C4-2B (cell line): ENCODE data around the gene MOSPD3.

Experiments
- H3K27ac ChIP-seq: fragments of 450-650 bp; 2 replicates; pipeline ENCODE4 v1.5.1; 2017
- ZFX ChIP-seq: fragments of 450-650 bp; IDR thresholded peaks from 2 replicates; pipeline ENCODE4 v1.6.1; 2017
- TF ChIP-seq, protein P1 (sequence below): fragments of 450-650 bp; conservative IDR thresholded peaks from 2 replicates; pipeline ENCODE4 v1.5.1; 2017; ENCODE audit warnings: mild to moderate bottlenecking

Gene MOSPD3

GRCh38 chr7:100583132-100584053, 28.9 kb upstream of the MOSPD3 start:
- TF ChIP-seq, protein P1, sequence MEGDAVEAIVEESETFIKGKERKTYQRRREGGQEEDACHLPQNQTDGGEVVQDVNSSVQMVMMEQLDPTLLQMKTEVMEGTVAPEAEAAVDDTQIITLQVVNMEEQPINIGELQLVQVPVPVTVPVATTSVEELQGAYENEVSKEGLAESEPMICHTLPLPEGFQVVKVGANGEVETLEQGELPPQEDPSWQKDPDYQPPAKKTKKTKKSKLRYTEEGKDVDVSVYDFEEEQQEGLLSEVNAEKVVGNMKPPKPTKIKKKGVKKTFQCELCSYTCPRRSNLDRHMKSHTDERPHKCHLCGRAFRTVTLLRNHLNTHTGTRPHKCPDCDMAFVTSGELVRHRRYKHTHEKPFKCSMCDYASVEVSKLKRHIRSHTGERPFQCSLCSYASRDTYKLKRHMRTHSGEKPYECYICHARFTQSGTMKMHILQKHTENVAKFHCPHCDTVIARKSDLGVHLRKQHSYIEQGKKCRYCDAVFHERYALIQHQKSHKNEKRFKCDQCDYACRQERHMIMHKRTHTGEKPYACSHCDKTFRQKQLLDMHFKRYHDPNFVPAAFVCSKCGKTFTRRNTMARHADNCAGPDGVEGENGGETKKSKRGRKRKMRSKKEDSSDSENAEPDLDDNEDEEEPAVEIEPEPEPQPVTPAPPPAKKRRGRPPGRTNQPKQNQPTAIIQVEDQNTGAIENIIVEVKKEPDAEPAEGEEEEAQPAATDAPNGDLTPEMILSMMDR = no peak
- TF ChIP-seq ZFX = no peak
- H3K27ac ChIP-seq = peak overlapping the region; percentile 97

GRCh38 chr7:100584054-100584682, 28.2 kb upstream of the MOSPD3 start:
- H3K27ac ChIP-seq = peak overlapping the region; percentile 97
- no peak for TF ChIP-seq ZFX
- TF ChIP-seq, protein P1 = no peak

DNA sequence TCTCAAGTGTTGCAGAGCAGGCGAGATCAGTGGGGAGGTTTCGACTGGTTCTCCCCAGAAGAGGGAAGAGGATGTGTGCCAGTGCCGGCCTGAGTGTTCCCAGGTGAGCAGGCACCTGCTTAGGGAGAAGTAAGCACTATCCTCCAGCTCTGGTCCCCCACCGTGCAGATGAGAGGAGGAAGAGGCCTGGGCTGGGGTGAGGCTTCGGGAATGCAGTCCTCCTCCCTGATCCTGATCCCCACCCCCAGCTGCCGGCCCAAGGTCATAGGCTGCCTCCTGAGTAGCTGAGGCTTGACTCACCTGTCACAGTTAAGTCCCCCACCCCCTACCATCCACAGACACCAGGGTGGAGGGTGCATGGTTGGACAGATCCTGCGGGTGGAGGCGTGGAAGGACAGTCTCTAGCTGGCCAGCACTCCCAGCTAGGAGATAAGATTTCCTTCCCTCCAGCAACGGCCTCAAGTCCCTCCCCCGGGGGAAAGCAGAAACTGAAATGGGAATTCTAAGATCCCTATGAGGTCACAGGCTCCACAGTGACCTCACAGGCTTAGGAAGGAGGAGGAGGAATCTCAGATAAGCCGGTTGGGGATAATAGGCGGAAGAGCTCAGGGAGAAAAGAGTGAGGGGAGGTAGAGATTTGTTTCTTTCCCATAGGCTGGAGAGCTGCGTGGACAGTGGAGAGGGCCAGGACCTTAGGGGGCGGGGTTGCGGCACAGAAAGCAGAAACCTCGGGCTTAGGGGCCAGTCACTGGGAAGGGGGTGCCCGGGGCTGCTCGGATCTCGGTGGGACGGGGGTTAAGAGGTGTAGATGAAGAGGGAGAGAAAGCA, 27.4 kb upstream of the MOSPD3 start:
- peak overlapping the region; percentile 97 for H3K27ac ChIP-seq
- TF ChIP-seq ZFX = no peak
- TF ChIP-seq, protein P1 = no peak

DNA sequence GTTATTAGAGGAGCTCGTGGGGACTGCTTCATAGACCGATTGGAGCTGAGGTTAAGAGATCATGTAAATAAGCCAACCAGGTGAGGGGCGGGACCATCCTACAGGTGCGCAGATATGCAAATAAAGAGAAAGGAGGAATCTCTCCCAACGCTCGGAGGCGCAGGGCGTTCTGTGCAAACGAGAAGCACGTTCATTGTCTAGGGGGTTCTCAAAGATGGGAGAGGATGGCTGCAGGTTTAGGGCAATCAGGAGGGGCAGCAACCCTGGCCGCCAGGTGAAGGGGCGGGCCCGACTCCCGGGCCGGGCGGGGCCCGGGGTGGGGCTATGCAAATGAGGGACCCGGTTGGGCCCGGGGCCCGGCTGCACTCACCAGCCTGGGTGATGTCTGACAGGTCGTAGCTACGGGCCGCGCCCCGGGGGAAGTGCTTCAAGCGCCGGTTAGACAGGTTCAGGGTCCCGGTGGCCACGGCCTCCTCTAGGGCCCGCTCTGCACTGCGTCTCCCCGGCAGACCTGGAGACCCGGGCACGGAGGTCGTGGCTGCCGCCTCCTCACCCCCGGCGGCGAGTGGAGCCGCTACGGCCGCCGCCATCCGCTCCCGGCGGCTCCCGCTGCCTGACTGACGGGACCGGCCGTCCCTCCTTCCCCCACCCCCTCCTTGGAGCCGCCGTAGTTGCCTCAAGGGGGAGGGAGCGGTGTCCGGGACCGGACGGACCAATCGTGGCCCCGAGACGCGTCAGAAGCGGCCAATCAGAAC, 26.7 kb upstream of the MOSPD3 start, which contains the start of gene LRCH4:
Gene LRCH4 (minus strand): TSS at position 619 of the 755 bp plus-strand sequence. CDS start 29 bp downstream, at position 590.
- TF ChIP-seq, protein P1 = no peak
- TF ChIP-seq ZFX = peak; percentile 64; the same call in 1 of the 2 replicates
- H3K27ac ChIP-seq = peak within 1 kb of the TSS; percentile 97

GRCh38 chr7:100586266-100587025, 25.9 kb upstream of the MOSPD3 start, which contains the start of gene FBXO24:
Gene FBXO24 (plus strand): TSS chr7:100586328. CDS start chr7:100586626, 298 bp downstream.
- TF ChIP-seq, protein P1 = no peak
- no peak for TF ChIP-seq ZFX
- peak within 1 kb of the TSS; percentile 97 for H3K27ac ChIP-seq

DNA sequence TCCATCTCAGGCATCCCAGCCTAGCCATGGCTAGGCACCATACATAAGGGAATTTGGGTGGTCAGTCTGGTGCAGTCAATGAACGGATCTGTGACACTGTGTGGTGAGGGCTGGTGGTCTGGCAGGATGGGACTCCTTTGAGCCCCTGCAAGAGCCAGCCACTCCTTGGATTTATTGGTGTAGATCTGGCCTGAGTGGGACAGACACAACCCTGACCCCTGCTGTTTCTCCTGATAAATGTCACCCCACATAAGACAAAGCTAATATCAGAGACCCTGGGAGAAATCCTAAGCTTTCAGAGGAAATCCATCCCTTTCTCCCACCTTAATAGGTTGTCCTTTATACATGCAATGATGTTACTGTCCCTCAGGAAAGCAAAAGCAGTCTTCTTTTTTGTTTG, 23.9 kb upstream of the MOSPD3 start:
- H3K27ac ChIP-seq = no peak overlapping the region
- TF ChIP-seq ZFX = no peak
- TF ChIP-seq, protein P1 = no peak
